ENCODE results near the gene FAM83E.

DNA sequence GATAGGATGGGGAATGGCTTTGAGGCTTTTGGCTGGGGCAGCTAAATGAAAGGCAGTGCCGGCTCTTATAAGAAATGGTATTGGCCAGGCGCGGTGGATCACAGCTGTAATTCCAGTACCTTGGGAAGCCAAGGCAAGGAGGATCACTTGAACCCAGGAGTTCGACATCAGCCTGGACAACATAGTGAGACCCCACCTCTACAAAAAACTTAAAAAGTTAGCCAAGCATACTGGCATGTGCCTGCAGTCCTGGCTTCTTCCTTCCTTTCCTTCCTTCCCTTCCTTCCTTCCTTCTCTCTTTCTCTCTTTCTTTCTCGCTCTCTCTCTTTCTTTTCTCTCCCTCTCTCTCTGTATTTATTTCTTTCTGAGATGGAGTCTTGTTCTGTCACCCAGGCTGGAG lies 28.0 kb upstream of the FAM83E start:
- TF ChIP-seq EZH2phosphoT487 (IDR thresholded peaks at IDR 0.05; ENCODE audit: unreplicated experiment) (no peak), EZH2 (IDR thresholded peaks at IDR 0.05; ENCODE audit: low read depth, unreplicated experiment) (no peak)
- TF ChIP-seq, protein P1, sequence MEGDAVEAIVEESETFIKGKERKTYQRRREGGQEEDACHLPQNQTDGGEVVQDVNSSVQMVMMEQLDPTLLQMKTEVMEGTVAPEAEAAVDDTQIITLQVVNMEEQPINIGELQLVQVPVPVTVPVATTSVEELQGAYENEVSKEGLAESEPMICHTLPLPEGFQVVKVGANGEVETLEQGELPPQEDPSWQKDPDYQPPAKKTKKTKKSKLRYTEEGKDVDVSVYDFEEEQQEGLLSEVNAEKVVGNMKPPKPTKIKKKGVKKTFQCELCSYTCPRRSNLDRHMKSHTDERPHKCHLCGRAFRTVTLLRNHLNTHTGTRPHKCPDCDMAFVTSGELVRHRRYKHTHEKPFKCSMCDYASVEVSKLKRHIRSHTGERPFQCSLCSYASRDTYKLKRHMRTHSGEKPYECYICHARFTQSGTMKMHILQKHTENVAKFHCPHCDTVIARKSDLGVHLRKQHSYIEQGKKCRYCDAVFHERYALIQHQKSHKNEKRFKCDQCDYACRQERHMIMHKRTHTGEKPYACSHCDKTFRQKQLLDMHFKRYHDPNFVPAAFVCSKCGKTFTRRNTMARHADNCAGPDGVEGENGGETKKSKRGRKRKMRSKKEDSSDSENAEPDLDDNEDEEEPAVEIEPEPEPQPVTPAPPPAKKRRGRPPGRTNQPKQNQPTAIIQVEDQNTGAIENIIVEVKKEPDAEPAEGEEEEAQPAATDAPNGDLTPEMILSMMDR (conservative IDR thresholded peaks at IDR 0.05; ENCODE audit: low read depth in 2 of 2) = no peak
- TF ChIP-seq, protein P2, sequence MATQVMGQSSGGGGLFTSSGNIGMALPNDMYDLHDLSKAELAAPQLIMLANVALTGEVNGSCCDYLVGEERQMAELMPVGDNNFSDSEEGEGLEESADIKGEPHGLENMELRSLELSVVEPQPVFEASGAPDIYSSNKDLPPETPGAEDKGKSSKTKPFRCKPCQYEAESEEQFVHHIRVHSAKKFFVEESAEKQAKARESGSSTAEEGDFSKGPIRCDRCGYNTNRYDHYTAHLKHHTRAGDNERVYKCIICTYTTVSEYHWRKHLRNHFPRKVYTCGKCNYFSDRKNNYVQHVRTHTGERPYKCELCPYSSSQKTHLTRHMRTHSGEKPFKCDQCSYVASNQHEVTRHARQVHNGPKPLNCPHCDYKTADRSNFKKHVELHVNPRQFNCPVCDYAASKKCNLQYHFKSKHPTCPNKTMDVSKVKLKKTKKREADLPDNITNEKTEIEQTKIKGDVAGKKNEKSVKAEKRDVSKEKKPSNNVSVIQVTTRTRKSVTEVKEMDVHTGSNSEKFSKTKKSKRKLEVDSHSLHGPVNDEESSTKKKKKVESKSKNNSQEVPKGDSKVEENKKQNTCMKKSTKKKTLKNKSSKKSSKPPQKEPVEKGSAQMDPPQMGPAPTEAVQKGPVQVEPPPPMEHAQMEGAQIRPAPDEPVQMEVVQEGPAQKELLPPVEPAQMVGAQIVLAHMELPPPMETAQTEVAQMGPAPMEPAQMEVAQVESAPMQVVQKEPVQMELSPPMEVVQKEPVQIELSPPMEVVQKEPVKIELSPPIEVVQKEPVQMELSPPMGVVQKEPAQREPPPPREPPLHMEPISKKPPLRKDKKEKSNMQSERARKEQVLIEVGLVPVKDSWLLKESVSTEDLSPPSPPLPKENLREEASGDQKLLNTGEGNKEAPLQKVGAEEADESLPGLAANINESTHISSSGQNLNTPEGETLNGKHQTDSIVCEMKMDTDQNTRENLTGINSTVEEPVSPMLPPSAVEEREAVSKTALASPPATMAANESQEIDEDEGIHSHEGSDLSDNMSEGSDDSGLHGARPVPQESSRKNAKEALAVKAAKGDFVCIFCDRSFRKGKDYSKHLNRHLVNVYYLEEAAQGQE (IDR thresholded peaks at IDR 0.05; ENCODE audit: unreplicated experiment) = no peak
